ENCODE data around the gene RFNG. TPM values are rescaled to one million over a fixed set of nuclear protein-coding genes. Genes with fewer than 3 reads are reported as not detected.

Gene RFNG
- total RNA-seq, 1 experiment from 2014 or later, result 25.5 TPM

DNA sequence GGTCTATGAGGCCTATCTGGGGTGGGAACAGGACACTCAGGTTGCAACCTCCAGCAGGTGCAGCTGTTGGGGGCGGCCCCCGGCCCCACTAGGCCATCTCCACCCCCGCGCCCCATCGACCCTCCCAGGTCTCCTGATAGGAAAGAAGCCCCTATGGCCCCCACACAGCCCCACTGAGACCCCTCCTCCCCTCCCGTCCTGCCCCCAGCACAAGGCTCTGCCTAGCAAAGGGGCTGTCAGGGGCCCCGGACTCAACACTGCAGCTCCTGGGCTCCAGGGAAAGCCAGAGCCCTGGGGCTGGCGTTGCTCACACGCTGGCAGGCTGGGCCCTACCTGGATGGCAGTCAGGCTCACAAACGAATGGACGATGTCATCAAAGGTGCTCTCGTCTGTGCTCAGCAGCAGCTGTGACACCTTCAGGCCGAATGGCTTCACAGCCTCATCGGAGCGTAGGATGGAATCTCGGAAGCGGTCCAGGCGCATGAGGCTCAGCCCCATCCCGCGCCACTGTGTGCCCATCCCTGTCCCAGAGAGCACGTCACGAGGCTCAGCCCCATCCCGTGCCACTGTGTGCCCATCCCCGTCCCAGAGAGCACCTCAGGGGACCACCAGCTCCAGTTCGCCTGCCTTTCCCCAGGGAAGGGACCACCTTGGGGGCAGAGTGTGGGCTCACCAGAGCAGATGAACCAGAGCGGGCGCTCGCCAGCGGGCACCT, 39.1 kb upstream of the RFNG start:
- no peak for DNase-seq (ENCODE audit: extremely low read depth, low read depth)

- DNase-seq (ENCODE audit: extremely low read depth, low read depth), result no peak
Observed at GRCh38 chr17:82089723-82090548, 38.3 kb upstream of the RFNG start.

GRCh38 chr17:82088838-82089722, 37.5 kb upstream of the RFNG start:
- no peak for DNase-seq (ENCODE audit: extremely low read depth, low read depth)

GRCh38 chr17:82087961-82088837, 36.6 kb upstream of the RFNG start:
- DNase-seq (ENCODE audit: extremely low read depth, low read depth), result no peak

DNA sequence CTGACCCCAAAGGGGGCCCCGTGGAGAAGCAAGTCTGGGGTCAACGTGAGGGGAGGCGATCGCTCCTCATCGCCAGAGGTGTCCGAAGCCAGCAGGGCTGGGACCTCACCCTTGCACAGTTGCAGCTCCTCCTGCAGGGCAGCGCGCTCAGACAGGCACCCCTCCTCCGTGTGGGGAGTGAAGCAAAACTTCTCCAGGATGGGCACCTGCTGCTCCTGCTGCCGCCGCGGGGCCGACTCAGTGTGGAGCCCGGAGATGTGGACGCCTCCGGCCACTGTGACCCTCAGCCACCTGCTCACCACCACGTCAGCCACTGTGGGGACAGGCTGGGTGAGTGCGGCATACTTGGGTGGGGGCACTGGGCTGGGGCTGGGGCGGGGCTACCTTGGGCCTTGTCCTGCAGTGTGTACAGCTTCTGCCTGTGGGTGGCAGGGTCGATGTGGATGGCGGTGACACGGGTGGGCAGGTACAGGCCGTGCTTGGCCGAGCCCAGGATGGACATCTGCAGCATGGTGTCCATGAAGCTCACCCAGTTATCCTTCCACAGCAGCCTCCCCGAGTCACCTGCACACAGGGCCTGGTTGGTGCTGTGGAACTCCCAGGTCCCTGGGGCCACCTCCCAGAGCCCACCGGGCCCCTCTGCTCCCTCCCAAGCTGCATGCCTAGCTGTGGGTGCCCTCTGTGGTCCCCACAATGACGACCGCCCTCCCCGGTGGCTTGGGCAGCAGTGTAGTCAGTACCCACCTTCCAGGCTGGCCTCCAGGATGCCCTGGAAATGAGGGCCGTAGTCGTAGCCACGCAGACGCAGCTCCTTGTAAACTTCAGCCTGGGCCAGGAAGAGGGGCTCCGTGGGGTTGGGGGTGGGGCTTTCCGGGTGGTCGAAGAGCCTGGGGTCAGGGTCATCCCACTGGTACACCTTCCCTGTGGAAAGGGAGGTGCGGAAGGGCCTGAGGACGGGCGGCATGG, 35.6 kb upstream of the RFNG start:
- DNase-seq (ENCODE audit: extremely low read depth, low read depth), result no peak

DNA sequence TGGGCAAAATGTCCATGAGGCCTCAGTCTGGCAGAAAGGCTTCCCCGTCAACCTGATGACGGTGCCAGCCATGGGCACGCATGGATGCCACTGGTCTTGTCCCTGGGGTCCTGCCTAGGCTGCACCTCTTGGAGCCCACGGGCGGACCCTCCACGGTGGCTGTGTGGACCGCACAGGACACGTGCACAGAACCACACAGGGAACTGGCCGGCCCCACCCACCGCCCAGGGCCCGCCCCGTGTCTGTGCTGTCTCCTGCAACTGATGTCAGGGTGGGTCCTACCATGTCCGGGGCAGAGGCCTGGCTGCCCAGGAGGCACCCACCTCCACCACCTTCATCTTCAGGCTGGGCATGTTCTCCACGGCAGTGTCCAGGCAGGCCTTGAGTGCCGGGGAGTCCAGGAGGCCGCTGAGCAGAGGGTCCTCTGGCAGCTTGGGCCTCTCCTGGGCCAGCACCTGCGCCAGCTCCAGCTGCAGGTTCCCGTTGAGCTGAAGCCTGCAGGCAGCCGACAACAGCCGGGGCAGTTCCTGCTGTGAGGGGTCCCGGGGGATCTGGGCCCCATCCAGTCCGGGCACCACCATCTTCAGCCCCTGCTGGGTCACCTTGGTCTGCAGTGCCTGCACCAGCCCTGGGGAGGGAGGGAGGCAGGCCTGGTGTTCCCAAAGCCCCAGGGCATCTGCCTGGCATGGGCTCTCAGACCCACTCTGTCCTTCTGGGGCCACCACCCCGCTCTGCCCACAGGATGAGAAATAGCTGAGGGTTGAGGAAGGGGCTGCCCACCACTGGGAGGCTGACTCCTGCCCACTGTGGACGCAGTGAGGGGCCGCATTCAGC, 34.5 kb upstream of the RFNG start:
- DNase-seq (ENCODE audit: extremely low read depth, low read depth), result no peak

DNA sequence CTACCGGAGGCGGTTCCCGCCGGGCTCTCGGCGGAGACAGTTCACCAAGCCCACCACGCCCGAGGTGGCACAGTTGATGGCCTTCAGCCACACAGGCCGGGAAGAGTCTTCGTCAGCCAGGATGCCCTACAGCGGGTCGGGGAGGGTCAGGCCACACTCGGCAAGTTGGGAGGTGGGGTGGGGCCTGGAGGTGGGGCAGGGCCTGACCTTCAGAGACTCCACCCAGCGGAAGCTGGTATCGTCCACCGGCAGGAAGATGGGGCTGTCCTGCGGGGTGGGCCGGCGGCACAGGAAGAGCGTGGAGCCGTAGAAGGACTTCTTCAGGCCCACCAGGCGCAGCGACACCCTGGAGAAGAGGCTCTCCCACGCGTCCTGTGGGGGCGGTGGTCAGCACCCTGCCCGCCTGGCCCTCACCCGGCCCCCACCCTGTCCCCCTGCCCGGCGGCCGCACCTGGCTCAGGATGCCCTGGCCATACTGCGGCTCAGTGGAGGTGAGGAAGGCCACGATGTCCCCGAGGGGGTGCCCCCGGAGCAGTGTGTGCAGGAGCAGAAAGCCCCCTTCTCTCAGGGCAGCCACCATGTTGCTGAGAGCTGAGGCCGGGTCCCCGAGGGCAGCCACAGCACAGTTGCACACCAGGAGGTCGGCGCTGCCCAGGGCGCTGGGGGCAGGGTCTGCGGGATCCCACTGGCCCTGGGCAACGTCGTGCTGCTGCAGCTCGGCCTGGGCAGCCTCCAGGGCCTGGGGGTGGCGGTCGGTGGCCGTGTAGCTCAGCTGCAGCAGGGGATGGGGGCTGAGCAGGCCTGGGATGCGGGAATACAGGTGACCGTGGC, 33.6 kb upstream of the RFNG start:
- no peak for DNase-seq (ENCODE audit: extremely low read depth, low read depth)

GRCh38 chr17:82084373-82085030, 32.9 kb upstream of the RFNG start:
- no peak for DNase-seq (ENCODE audit: extremely low read depth, low read depth)

GRCh38 chr17:82083533-82084359, 32.1 kb upstream of the RFNG start:
- DNase-seq (ENCODE audit: extremely low read depth, low read depth), result no peak

- no peak for DNase-seq (ENCODE audit: extremely low read depth, low read depth)
Observed at GRCh38 chr17:82083009-82083408, 31.4 kb upstream of the RFNG start.

GRCh38 chr17:82082456-82082855, 30.8 kb upstream of the RFNG start:
- no peak for DNase-seq (ENCODE audit: extremely low read depth, low read depth)

GRCh38 chr17:82081966-82082365, 30.4 kb upstream of the RFNG start:
- no peak for DNase-seq (ENCODE audit: extremely low read depth, low read depth)

- DNase-seq (ENCODE audit: extremely low read depth, low read depth), result no peak
Observed at GRCh38 chr17:82081546-82081945, 29.9 kb upstream of the RFNG start.

DNA sequence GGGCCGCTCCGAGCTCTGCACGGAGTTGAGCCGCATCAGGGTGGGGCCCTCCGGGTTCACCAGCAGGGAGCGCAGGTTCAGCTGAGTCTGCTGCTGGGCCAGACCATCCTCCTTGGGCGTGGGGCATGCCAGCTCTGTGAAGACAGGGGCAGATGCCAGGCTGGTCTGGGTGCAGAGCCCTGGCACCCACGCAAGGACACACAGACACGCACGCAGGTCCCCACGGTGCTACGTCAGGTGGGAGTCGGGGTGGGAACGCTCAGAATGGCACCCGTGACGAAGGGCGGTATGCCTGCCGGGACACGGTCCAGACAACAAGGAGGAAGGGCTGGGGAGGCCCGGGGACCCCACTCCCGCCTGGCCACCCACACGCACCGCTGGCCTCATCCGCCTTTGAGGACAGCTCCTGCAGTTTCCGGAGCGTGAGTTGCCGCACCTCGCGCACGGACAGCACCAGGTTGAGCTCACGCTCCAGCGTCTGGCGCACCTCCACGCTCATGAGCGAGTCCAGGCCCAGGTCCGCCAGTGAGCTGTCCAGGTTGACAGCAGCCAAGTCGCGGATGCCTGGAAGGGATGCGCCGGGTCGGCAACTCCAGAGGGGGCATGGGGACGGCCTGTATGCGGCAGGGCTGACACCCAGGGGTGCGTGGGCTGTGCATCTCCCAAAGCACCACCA, 29.3 kb upstream of the RFNG start:
- no peak for DNase-seq (ENCODE audit: extremely low read depth, low read depth)
